Fibroblast of lung (primary cell): Measurements from ENCODE around the gene DPP6. TPM values are rescaled to one million over a fixed set of nuclear protein-coding genes. Genes with fewer than 3 reads are reported as not detected.
"Not testable (repeated sequence)": the region's sequence is repeated elsewhere in the genome, so short reads cannot be mapped to it uniquely, and the experiment has no call there.

ENCODE experiments used
- DNase-seq, 2 donors: peaks; one replicate each; pipeline versions ENCODE4 v3.0.0 to v3.0.0-alpha.2; 2010; ENCODE audit warnings: low read depth in 2 of 2
- H2AFZ ChIP-seq: 2 replicates; pipeline ENCODE4 v1.5.1; 2012; ENCODE audit warnings: low read length, control low read depth, inconsistent platforms
- H3K27ac ChIP-seq: 2 replicates; pipeline ENCODE4 v1.5.1; 2011; ENCODE audit warnings: low read length, control low read depth; ENCODE audit not compliant: insufficient read depth
- H3K27me3 ChIP-seq: 2 replicates; pipeline ENCODE4 v1.5.1; 2011; ENCODE audit warnings: mild to moderate bottlenecking, low read length; ENCODE audit not compliant: control insufficient read depth, insufficient read depth
- H3K36me3 ChIP-seq: 2 replicates; pipeline ENCODE4 v1.5.1; 2011; ENCODE audit warnings: low read length; ENCODE audit not compliant: control insufficient read depth, insufficient read depth
- H3K4me1 ChIP-seq: 2 replicates; pipeline ENCODE4 v1.5.1; 2011; ENCODE audit warnings: low read length; ENCODE audit not compliant: control insufficient read depth, insufficient read depth; ENCODE audit errors: extremely low read depth
- H3K4me2 ChIP-seq: 2 replicates; pipeline ENCODE4 v1.5.1; 2011; ENCODE audit warnings: low read length, control low read depth; ENCODE audit not compliant: insufficient read depth; ENCODE audit errors: extremely low read depth
- H3K4me3 ChIP-seq, 4 experiments: fragments of 200-600 bp in 1 of 4; sonication (generic) in 1 of 4; replicated peaks in 1 of 4; 2 replicates each; pipeline ENCODE4 v1.5.1; 2011 to 2016; ENCODE audit warnings: low read length in 4 of 4, low read depth in 3 of 4, mild to moderate bottlenecking in 3 of 4, control low read depth in 2 of 4, inconsistent platforms in 1 of 4, mixed read lengths in 1 of 4; ENCODE audit not compliant: insufficient read depth in 1 of 4; ENCODE audit errors: control extremely low read depth in 1 of 4
- H3K79me2 ChIP-seq: 2 replicates; pipeline ENCODE4 v1.5.1; 2012; ENCODE audit warnings: mild to moderate bottlenecking, low read length, inconsistent platforms; ENCODE audit not compliant: control insufficient read depth, insufficient read depth
- H3K9ac ChIP-seq: 2 replicates; pipeline ENCODE4 v1.5.1; 2011; ENCODE audit warnings: mild to moderate bottlenecking, low read length, control low read depth; ENCODE audit not compliant: insufficient read depth
- H3K9me3 ChIP-seq: 2 replicates; pipeline ENCODE4 v1.5.1; 2012; ENCODE audit warnings: low read depth, low read length; ENCODE audit not compliant: control insufficient read depth, insufficient read depth
- H4K20me1 ChIP-seq: 2 replicates; pipeline ENCODE4 v1.5.1; 2011; ENCODE audit warnings: low read length; ENCODE audit not compliant: control insufficient read depth, insufficient read depth; ENCODE audit errors: extremely low read depth
- polyA minus RNA-seq: library from RNA; depleted of rRNA, polyadenylated mRNA; stranded (reverse); fragments of >200 nt; gene quantifications from 2 replicates; pipeline ENCODE4 v1.2.3, GENCODE V29; 2011; ENCODE audit warnings: low replicate concordance
- polyA plus RNA-seq, 2 donors: library from polyadenylated mRNA; depleted of rRNA in 1 of 2; stranded (reverse) in 1 of 2; unstranded in 1 of 2; fragments of >200 nt; gene quantifications; 2 replicates each; pipeline ENCODE4 v1.2.1, GENCODE V29; 2011 to 2012; ENCODE audit warnings: missing spikeins in 1 of 2
- total RNA-seq: library from RNA; depleted of rRNA; stranded (reverse); fragments of >200 nt; gene quantifications from 2 replicates; pipeline ENCODE4 v1.2.1, GENCODE V29; 2014

DPP6 gene
- not detected in 2 replicates for total RNA-seq
- polyA plus RNA-seq: not detected in 2 replicates
- polyA plus RNA-seq (2012): not detected in 2 replicates
- polyA minus RNA-seq: not detected in 2 replicates

- not testable (repeated sequence) for H3K27me3 ChIP-seq, H3K4me3 ChIP-seq, H3K79me2 ChIP-seq, H3K36me3 ChIP-seq, H3K27ac ChIP-seq, H4K20me1 ChIP-seq, H3K9me3 ChIP-seq, DNase-seq, H3K9ac ChIP-seq, H3K4me2 ChIP-seq, H3K4me1 ChIP-seq, H2AFZ ChIP-seq
Measured at GRCh38 chr7:154051643-154052529, at the start of gene DPP6. Gene DPP6 (plus strand): TSS chr7:154052398.

GRCh38 chr7:154009423-154009911, 42.7 kb upstream of the DPP6 start:
- not testable (repeated sequence) for DNase-seq

GRCh38 chr7:154010726-154011568, 41.3 kb upstream of the DPP6 start:
- not testable (repeated sequence) for H3K4me2 ChIP-seq, H3K27me3 ChIP-seq, H3K27ac ChIP-seq, H3K4me1 ChIP-seq, H3K4me3 ChIP-seq, DNase-seq, H3K36me3 ChIP-seq, H3K79me2 ChIP-seq, H4K20me1 ChIP-seq, H2AFZ ChIP-seq, H3K9ac ChIP-seq, H3K9me3 ChIP-seq

More at GRCh38 chr7:154009423-154009911, 42.7 kb upstream of the DPP6 start:
- H2AFZ ChIP-seq, H3K4me3 ChIP-seq, H3K36me3 ChIP-seq, H3K79me2 ChIP-seq, H3K27ac ChIP-seq, H3K27me3 ChIP-seq, H3K4me1 ChIP-seq, H3K4me2 ChIP-seq, H3K9ac ChIP-seq, H3K9me3 ChIP-seq, H4K20me1 ChIP-seq: not testable (repeated sequence)

GRCh38 chr7:154012800-154013199, 39.4 kb upstream of the DPP6 start:
- not testable (repeated sequence) for H3K27ac ChIP-seq, H3K4me1 ChIP-seq, H3K79me2 ChIP-seq, H3K36me3 ChIP-seq, DNase-seq, H3K9me3 ChIP-seq, H3K4me2 ChIP-seq, H3K4me3 ChIP-seq, H3K9ac ChIP-seq, H2AFZ ChIP-seq, H3K27me3 ChIP-seq, H4K20me1 ChIP-seq

GRCh38 chr7:154015636-154016035, 36.6 kb upstream of the DPP6 start:
- H4K20me1 ChIP-seq, H3K4me3 ChIP-seq, H3K4me1 ChIP-seq, H3K4me2 ChIP-seq, H3K27me3 ChIP-seq, DNase-seq, H3K9ac ChIP-seq, H2AFZ ChIP-seq, H3K79me2 ChIP-seq, H3K27ac ChIP-seq, H3K36me3 ChIP-seq, H3K9me3 ChIP-seq: not testable (repeated sequence)

GRCh38 chr7:154018354-154018753, 33.8 kb upstream of the DPP6 start:
- not testable (repeated sequence) for H3K4me1 ChIP-seq, H4K20me1 ChIP-seq, H3K27ac ChIP-seq, H2AFZ ChIP-seq, H3K9me3 ChIP-seq, H3K27me3 ChIP-seq, H3K4me3 ChIP-seq, H3K4me2 ChIP-seq, H3K79me2 ChIP-seq, H3K9ac ChIP-seq, DNase-seq, H3K36me3 ChIP-seq
